Glutamatergic neuron (in vitro differentiated cells): Measurements from ENCODE around the gene HDGFL2. TPM values are rescaled to one million over a fixed set of nuclear protein-coding genes. Genes with fewer than 3 reads are reported as not detected.

Source experiments
- DNase-seq: peaks from one replicate; pipeline ENCODE4 v3.0.0; 2022
- H3K27ac Mint-ChIP-seq: one replicate; pipeline ENCODE4 v1.8.0; 2020; ENCODE audit warnings: mild to moderate bottlenecking, mixed read lengths, inconsistent platforms; ENCODE audit not compliant: unreplicated experiment
- H3K27me3 Mint-ChIP-seq: one replicate; pipeline ENCODE4 v1.8.0; 2020; ENCODE audit warnings: mild to moderate bottlenecking, moderate library complexity, mixed read lengths, inconsistent platforms; ENCODE audit not compliant: unreplicated experiment
- H3K36me3 Mint-ChIP-seq: one replicate; pipeline ENCODE4 v1.8.0; 2020; ENCODE audit warnings: mild to moderate bottlenecking, mixed read lengths, inconsistent platforms; ENCODE audit not compliant: unreplicated experiment
- H3K4me1 Mint-ChIP-seq: one replicate; pipeline ENCODE4 v1.8.0; 2020; ENCODE audit warnings: mild to moderate bottlenecking, low read depth, mixed read lengths, inconsistent platforms; ENCODE audit not compliant: unreplicated experiment
- H3K4me3 Mint-ChIP-seq: one replicate; pipeline ENCODE4 v1.8.0; 2020; ENCODE audit warnings: mild to moderate bottlenecking, mixed read lengths, inconsistent platforms; ENCODE audit not compliant: unreplicated experiment
- H3K9me3 Mint-ChIP-seq: one replicate; pipeline ENCODE4 v1.8.0; 2020; ENCODE audit warnings: mild to moderate bottlenecking, moderate library complexity, mixed read lengths, inconsistent platforms; ENCODE audit not compliant: unreplicated experiment
- CTCF ChIP-seq: fragments of 200-600 bp; sonication (generic); IDR thresholded peaks from one replicate; pipeline ENCODE4 v1.5.0; 2021; ENCODE audit not compliant: partially characterized antibody, unreplicated experiment
- total RNA-seq: library from RNA; stranded (reverse); fragmentation: NEBNext Ultra II Directional; extraction: Animal tissue kit (Norgen Biotek cat#: 25700); gene quantifications from one replicate; pipeline ENCODE4 v1.2.1, GENCODE V29; 2021; ENCODE audit not compliant: unreplicated experiment

HDGFL2 gene
- total RNA-seq, 1 donor from 2014 or later: 118 TPM

GRCh38 chr19:4521170-4521887 lies 49.2 kb downstream of the HDGFL2 start:
- Mint-ChIP-seq H3K27me3 (peaks cover 2% of the 10 kb centered on the region), H3K36me3 (no peaks in the 10 kb centered on the region), H3K4me3 (no peak overlapping the region), H3K9me3 (peaks cover 3% of the 10 kb centered on the region), H3K4me1 (no peaks in the 10 kb centered on the region), H3K27ac (no peak overlapping the region)
- no peak for DNase-seq
- no peak for TF ChIP-seq CTCF

- no peaks in the 10 kb centered on the region for H3K36me3 Mint-ChIP-seq
These were observed 49.8 kb downstream of the HDGFL2 start for GRCh38 chr19:4521888-4522242.

GRCh38 chr19:4522291-4523002 lies 50.4 kb downstream of the HDGFL2 start:
- peaks cover 3% of the 10 kb centered on the region for H3K9me3 Mint-ChIP-seq
- H3K27me3 Mint-ChIP-seq: peaks cover 2% of the 10 kb centered on the region
- H3K4me1 Mint-ChIP-seq: no peaks in the 10 kb centered on the region
- no peak overlapping the region for H3K4me3 Mint-ChIP-seq
- no peaks in the 10 kb centered on the region for H3K36me3 Mint-ChIP-seq
- TF ChIP-seq CTCF: no peak
- H3K27ac Mint-ChIP-seq: no peak overlapping the region
- no peak for DNase-seq

More at GRCh38 chr19:4521888-4522242, 49.8 kb downstream of the HDGFL2 start:
- peaks cover 3% of the 10 kb centered on the region for H3K9me3 Mint-ChIP-seq
- no peak for TF ChIP-seq CTCF
- no peak overlapping the region for H3K4me3 Mint-ChIP-seq
- no peak for DNase-seq
- H3K4me1 Mint-ChIP-seq: no peaks in the 10 kb centered on the region
- peaks cover 2% of the 10 kb centered on the region for H3K27me3 Mint-ChIP-seq
- H3K27ac Mint-ChIP-seq: no peak overlapping the region

- DNase-seq: peak; percentile 74
- Mint-ChIP-seq H3K27me3 (peaks cover 8% of the 10 kb centered on the region), H3K4me1 (no peaks in the 10 kb centered on the region), H3K27ac (no peak overlapping the region), H3K9me3 (peaks cover 3% of the 10 kb centered on the region), H3K36me3 (no peaks in the 10 kb centered on the region), H3K4me3 (no peak overlapping the region)
- TF ChIP-seq CTCF: peak; percentile 87
These were observed 51.4 kb downstream of the HDGFL2 start for GRCh38 chr19:4523306-4524110.
